Esophagus squamous epithelium (tissue), 5 donors: ENCODE results near the gene DCP1B. TPM values are rescaled to one million over a fixed set of nuclear protein-coding genes. Genes with fewer than 3 reads are reported as not detected.

Experiments
- DNase-seq: peaks from one replicate; lab custom pipeline; 2025; lab: John Stamatoyannopoulos, UW
- H3K27ac ChIP-seq, 4 donors: fragments of 200-600 bp; sonication (generic); one replicate each; pipeline ENCODE4 v1.5.1; 2016 to 2019; ENCODE audit warnings: mild to moderate bottlenecking in 1 of 4
- H3K27me3 ChIP-seq, 4 donors: fragments of 200-600 bp; sonication (generic); 1 replicate in 3 of 4; 2 replicates in 1 of 4; pipeline versions ENCODE4 v1.5.1 to v1.6.0; 2017 to 2021; ENCODE audit warnings: antibody characterized with exemption in 1 of 4
- H3K36me3 ChIP-seq, 3 donors: fragments of 200-600 bp; sonication (generic); one replicate each; pipeline ENCODE4 v1.5.1; 2016 to 2019
- H3K4me1 ChIP-seq, 3 donors: fragments of 200-600 bp; sonication (generic); one replicate each; pipeline ENCODE4 v1.5.1; 2017 to 2019
- H3K4me3 ChIP-seq, 4 donors: fragments of 200-600 bp; sonication (generic); 1 replicate in 3 of 4; 2 replicates in 1 of 4; pipeline ENCODE4 v1.5.1; 2016 to 2019; ENCODE audit warnings: mild to moderate bottlenecking in 2 of 4, moderate library complexity in 1 of 4
- H3K9me3 ChIP-seq, 3 donors: fragments of 200-600 bp; sonication (generic); one replicate each; pipeline ENCODE4 v1.5.1; 2016 to 2019
- CTCF ChIP-seq, 6 experiments: fragments of 450-650 bp in 4 of 6; fragments of 200-600 bp in 2 of 6; sonication (generic) in 2 of 6; IDR thresholded peaks; one replicate each; pipeline ENCODE4 v1.5.1; 2016 to 2019; ENCODE audit warnings: antibody characterized with exemption in 6 of 6, mild to moderate bottlenecking in 4 of 6, moderate library complexity in 4 of 6
- POLR2A ChIP-seq, 4 donors: fragments of 450-650 bp; IDR thresholded peaks; one replicate each; pipeline ENCODE4 v1.6.1; 2017; ENCODE audit warnings: antibody characterized with exemption in 4 of 4, mild to moderate bottlenecking in 4 of 4, moderate library complexity in 3 of 4
- WGBS, 2 donors: methylation state at CpG; one replicate each; pipeline ENCODE4 v1.1.5; 2018; 5-methylcytosine and 5-hydroxymethylcytosine counted together
- intact Hi-C: fragments of 100-400 bp; cut with DNase I; formaldehyde crosslinking; loops from one replicate; pipeline ENCODE4 v1.15.0; 2022
- total RNA-seq, 4 donors: library from RNA; depleted of rRNA; stranded (reverse); fragments of >200 nt; gene quantifications; one replicate each; pipeline ENCODE4 v1.1.0, GENCODE V29; 2016
- donor health status: DM: yes; HTN: yes; CAD: no.

DCP1B gene
- total RNA-seq, 4 donors from 2014 or later, result 4.0 to 15.5 (median 10.8) TPM

DNA sequence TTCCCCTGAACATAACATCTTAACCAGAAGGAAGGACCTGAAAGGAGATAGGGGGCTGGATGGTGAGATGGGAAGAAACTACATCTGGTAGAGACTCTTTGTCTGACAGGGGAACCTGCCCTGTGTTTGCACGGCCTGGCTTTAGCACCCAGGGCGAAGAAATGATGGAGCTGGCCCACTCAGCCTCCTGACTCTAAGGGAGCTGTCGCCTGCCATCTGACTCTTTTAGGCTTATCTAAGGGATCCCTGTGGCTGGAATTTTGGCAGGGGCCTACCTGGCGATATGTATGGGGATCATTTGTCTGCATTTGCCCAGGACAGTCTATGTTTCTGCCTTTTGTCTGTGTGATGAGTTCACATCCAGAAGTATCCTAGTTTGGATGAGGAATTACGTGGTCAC, 70.2 kb downstream of the DCP1B start:
- no peak for DNase-seq
- WGBS, 2 donors, result 69 to 100% methylated on average over 3 to 5 of the region's 5 CpGs
- Histone ChIP-seq H3K4me1 (peaks cover 3 to 23% (median 5%) of the 10 kb centered on the region in 3 donors), H3K36me3 (peaks cover 0 to 19% (median 0%) of the 10 kb centered on the region in 3 donors), H3K27ac (no peak overlapping the region), H3K4me3 (no peak overlapping the region), H3K9me3 (no peaks in the 10 kb centered on the region), H3K27me3 (peaks cover 0 to 11% (median 0%) of the 10 kb centered on the region in 4 donors)
- intact Hi-C loops, result loop anchor here (10.0 kb wide), 1 partner anchor 289 kb away; no protein-coding TSS in a partner anchor
- TF ChIP-seq POLR2A (IDR thresholded peaks at IDR 0.05) (no peak), CTCF (IDR thresholded peaks at IDR 0.05) (no peak)

- peaks cover 0 to 14% (median 0%) of the 10 kb centered on the region in 3 donors for H3K36me3 ChIP-seq
- H3K4me3 ChIP-seq, result no peak overlapping the region
- TF ChIP-seq CTCF (IDR thresholded peaks at IDR 0.05), result no peak
- TF ChIP-seq POLR2A (IDR thresholded peaks at IDR 0.05), result no peak
- no peak for DNase-seq
- 60 to 63% methylated on average over 9 to 11 of the region's 16 CpGs for WGBS, 2 donors
- intact Hi-C loops, result loop anchor here (10.0 kb wide), 1 partner anchor 289 kb away; no protein-coding TSS in a partner anchor
- H3K9me3 ChIP-seq, result no peaks in the 10 kb centered on the region
- no peak overlapping the region for H3K27ac ChIP-seq
- peaks cover 3 to 23% (median 5%) of the 10 kb centered on the region in 3 donors for H3K4me1 ChIP-seq
- H3K27me3 ChIP-seq, result peaks cover 0 to 11% (median 0%) of the 10 kb centered on the region in 4 donors
Measured at GRCh38 chr12:1933342-1934051, 70.8 kb downstream of the DCP1B start.

- Histone ChIP-seq H3K36me3 (peaks cover 0 to 2% (median 0%) of the 10 kb centered on the region in 3 donors), H3K27me3 (peaks cover 0 to 16% (median 0%) of the 10 kb centered on the region in 4 donors), H3K27ac (no peak overlapping the region), H3K4me1 (peaks cover 3 to 27% (median 5%) of the 10 kb centered on the region in 3 donors), H3K4me3 (no peak overlapping the region), H3K9me3 (no peaks in the 10 kb centered on the region)
- TF ChIP-seq CTCF (IDR thresholded peaks at IDR 0.05) (no peak), POLR2A (IDR thresholded peaks at IDR 0.05) (no peak)
- 18 to 19% methylated on average over 4 to 7 of the region's 16 CpGs for WGBS, 2 donors
- intact Hi-C loops, result loop anchor here (10.0 kb wide), 1 partner anchor 288 kb away; no protein-coding TSS in a partner anchor
- DNase-seq, result no peak
Measured at GRCh38 chr12:1932264-1932777, 71.9 kb downstream of the DCP1B start.

DNA sequence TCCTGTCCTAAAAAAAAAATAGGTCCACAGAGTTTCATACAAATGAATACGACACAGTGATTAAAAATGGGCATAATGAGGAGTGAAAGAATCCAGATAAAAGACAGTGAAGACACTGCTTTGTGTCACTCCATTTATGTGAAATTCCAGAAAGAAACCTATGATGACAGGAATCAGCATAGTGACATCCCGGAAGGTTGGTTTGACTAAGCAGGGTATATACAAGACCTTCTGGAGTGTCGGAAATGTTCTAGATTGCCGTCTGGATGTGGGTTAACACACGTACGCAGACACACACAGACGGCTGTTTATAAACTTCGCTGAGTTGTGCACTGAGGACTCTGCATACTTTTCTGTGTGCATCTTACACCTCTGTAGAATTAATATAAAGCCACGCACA, 72.6 kb downstream of the DCP1B start:
- WGBS, 2 donors, result 82 to 85% methylated on average over 9 of the region's 9 CpGs
- Histone ChIP-seq H3K4me3 (no peak overlapping the region), H3K27ac (no peak overlapping the region), H3K36me3 (no peaks in the 10 kb centered on the region), H3K27me3 (peaks cover 0 to 20% (median 0%) of the 10 kb centered on the region in 4 donors), H3K4me1 (peaks cover under 1 to 20% (median under 1%) of the 10 kb centered on the region in 3 donors), H3K9me3 (no peaks in the 10 kb centered on the region)
- TF ChIP-seq CTCF (IDR thresholded peaks at IDR 0.05) (no peak), POLR2A (IDR thresholded peaks at IDR 0.05) (no peak)
- no peak for DNase-seq
- intact Hi-C loops, result loop anchor here (10.0 kb wide), 1 partner anchor 287 kb away; no protein-coding TSS in a partner anchor
